Measurements from ENCODE around the gene APCDD1L.

Gene APCDD1L

GRCh38 chr20:58446960-58447265 lies 68.3 kb downstream of the APCDD1L start:
- Histone ChIP-seq H3K36me3 (peaks cover 72% of the 10 kb centered on the region), H3K9ac (no peak overlapping the region), H3K27ac (0 out of 2 replicates have a peak overlapping the region, but pooled peaks have one; percentile 15), H3K4me3 (no peak overlapping the region), H3K27me3 (no peaks in the 10 kb centered on the region), H4K20me1 (peaks cover 62% of the 10 kb centered on the region), H3K4me1 (peaks cover 51% of the 10 kb centered on the region), H3K9me3 (no peaks in the 10 kb centered on the region), H3K4me2 (no peak overlapping the region)
- no peak for TF ChIP-seq Cebpa-rat (IDR thresholded peaks at IDR 0.05)

GRCh38 chr20:58446264-58446959 lies 68.8 kb downstream of the APCDD1L start:
- H3K4me1 ChIP-seq, result peaks cover 52% of the 10 kb centered on the region
- peaks cover 67% of the 10 kb centered on the region for H4K20me1 ChIP-seq
- no peaks in the 10 kb centered on the region for H3K9me3 ChIP-seq
- no peak overlapping the region for H3K4me2 ChIP-seq
- H3K9ac ChIP-seq, result no peak overlapping the region
- H3K36me3 ChIP-seq, result peaks cover 72% of the 10 kb centered on the region
- TF ChIP-seq Cebpa-rat (IDR thresholded peaks at IDR 0.05), result no peak
- H3K27me3 ChIP-seq, result no peaks in the 10 kb centered on the region
- H3K27ac ChIP-seq, result 0 out of 2 replicates have a peak overlapping the region, but pooled peaks have one; percentile 15
- no peak overlapping the region for H3K4me3 ChIP-seq

DNA sequence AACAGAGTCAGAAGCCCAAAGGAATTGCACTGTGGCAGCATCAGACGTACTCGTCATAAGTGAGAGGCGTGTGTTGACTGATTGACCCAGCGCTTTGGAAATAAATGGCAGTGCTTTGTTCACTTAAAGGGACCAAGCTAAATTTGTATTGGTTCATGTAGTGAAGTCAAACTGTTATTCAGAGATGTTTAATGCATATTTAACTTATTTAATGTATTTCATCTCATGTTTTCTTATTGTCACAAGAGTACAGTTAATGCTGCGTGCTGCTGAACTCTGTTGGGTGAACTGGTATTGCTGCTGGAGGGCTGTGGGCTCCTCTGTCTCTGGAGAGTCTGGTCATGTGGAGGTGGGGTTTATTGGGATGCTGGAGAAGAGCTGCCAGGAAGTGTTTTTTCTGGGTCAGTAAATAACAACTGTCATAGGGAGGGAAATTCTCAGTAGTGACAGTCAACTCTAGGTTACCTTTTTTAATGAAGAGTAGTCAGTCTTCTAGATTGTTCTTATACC lies 70.4 kb downstream of the APCDD1L start:
- Histone ChIP-seq H3K36me3 (peaks cover 78% of the 10 kb centered on the region), H3K27ac (peak overlapping the region; percentile 47)

DNA sequence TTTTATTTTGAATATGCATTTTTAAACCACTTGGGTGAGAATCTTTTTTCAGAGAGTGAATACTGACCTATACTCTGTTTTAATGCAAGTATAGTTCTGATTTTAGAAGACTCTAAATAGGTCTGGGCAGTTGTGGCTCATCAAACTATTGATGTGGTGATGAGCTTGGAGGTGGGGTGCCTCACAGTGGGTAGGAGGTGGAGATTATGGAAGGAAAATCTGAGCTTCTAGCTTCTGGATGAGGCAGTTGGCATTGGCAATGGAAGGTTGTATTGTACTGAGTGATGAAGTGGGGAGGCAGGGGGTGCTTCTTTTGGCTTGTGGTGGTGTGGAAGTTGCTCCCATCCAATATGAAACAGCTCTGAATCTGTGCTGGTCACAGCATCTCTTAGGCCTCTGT lies 73.5 kb downstream of the APCDD1L start:
- Histone ChIP-seq H3K36me3 (peaks cover 86% of the 10 kb centered on the region), H3K9ac (no peak overlapping the region), H3K27ac (no peak overlapping the region), H3K27me3 (no peaks in the 10 kb centered on the region), H3K4me1 (peaks cover 43% of the 10 kb centered on the region), H3K9me3 (no peaks in the 10 kb centered on the region), H3K4me2 (no peak overlapping the region), H4K20me1 (peaks cover 93% of the 10 kb centered on the region), H3K4me3 (no peak overlapping the region)
- no peak for TF ChIP-seq Cebpa-rat (IDR thresholded peaks at IDR 0.05)

More for the DNA sequence above, 70.4 kb downstream of the APCDD1L start:
- no peaks in the 10 kb centered on the region for H3K9me3 ChIP-seq
- H3K4me3 ChIP-seq, result no peak overlapping the region
- H3K4me2 ChIP-seq, result peak overlapping the region; percentile 78
- no peak overlapping the region; the same call in 1 of the 2 replicates for H3K9ac ChIP-seq
- H3K4me1 ChIP-seq, result peaks cover 58% of the 10 kb centered on the region
- peaks cover 80% of the 10 kb centered on the region for H4K20me1 ChIP-seq
- H3K27me3 ChIP-seq, result no peaks in the 10 kb centered on the region
- no peak for TF ChIP-seq Cebpa-rat (IDR thresholded peaks at IDR 0.05)

- Histone ChIP-seq H3K36me3 (peaks cover 81% of the 10 kb centered on the region), H3K4me1 (peaks cover 28% of the 10 kb centered on the region), H3K4me3 (no peak overlapping the region), H4K20me1 (peaks cover 92% of the 10 kb centered on the region), H3K4me2 (no peak overlapping the region), H3K27me3 (no peaks in the 10 kb centered on the region), H3K9me3 (no peaks in the 10 kb centered on the region), H3K27ac (no peak overlapping the region), H3K9ac (no peak overlapping the region)
- no peak for TF ChIP-seq Cebpa-rat (IDR thresholded peaks at IDR 0.05)
These were observed 75.0 kb downstream of the APCDD1L start for GRCh38 chr20:58440021-58440767.

DNA sequence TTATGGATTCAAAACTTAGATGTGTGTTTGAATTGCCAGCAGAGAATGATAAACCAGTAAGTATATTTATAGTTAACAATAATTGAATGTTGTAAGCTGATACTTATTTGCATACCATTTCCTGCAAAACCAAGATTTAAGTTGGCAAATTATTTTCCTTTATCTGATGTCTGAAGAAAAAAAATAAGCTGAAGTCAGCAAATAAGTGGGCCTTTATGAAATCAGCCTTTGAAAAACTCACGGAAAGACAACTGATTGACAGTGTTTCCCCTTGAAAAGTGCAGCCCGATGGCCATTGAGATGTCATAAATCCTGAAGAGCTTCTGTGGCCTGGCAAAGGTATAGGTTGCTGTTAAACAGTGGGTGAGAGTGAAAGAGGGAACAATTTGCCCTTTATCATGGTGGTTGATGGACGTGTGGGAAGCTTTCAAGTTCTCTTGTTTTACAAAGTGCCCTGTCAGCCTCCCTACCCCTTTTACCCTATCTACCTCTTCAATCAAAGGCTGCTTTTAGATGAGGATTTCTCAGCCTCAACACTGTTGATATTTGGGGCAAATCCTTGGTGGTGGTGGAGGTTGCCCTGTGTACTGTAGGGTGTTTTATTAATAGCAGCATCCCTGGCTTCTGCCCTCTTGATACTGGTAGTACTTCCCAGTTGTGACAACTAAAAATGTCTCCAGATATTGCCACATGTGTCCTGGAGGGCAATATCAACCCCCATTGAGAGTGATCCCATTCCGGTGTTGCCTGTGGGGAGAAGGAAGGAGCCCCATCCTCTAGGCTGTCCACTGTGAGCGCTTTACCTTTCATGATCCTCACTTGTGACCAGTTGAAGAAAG lies 76.0 kb downstream of the APCDD1L start:
- no peak overlapping the region for H3K27ac ChIP-seq
- no peaks in the 10 kb centered on the region for H3K27me3 ChIP-seq
- no peak overlapping the region for H3K9ac ChIP-seq
- H3K9me3 ChIP-seq, result no peaks in the 10 kb centered on the region
- peaks cover 18% of the 10 kb centered on the region for H3K4me1 ChIP-seq
- no peak overlapping the region for H3K4me3 ChIP-seq
- H3K4me2 ChIP-seq, result no peak overlapping the region
- H4K20me1 ChIP-seq, result peaks cover 92% of the 10 kb centered on the region
- H3K36me3 ChIP-seq, result peaks cover 84% of the 10 kb centered on the region
- TF ChIP-seq Cebpa-rat (IDR thresholded peaks at IDR 0.05), result no peak

- peaks cover 25% of the 10 kb centered on the region for H3K4me1 ChIP-seq
- H4K20me1 ChIP-seq, result peaks cover 96% of the 10 kb centered on the region
- H3K4me3 ChIP-seq, result no peak overlapping the region
- no peak for TF ChIP-seq Cebpa-rat (IDR thresholded peaks at IDR 0.05)
- H3K36me3 ChIP-seq, result peaks cover 79% of the 10 kb centered on the region
- H3K27ac ChIP-seq, result no peak overlapping the region
- H3K9ac ChIP-seq, result no peak overlapping the region
- H3K9me3 ChIP-seq, result no peaks in the 10 kb centered on the region
- H3K27me3 ChIP-seq, result no peaks in the 10 kb centered on the region
- no peak overlapping the region for H3K4me2 ChIP-seq
These were observed 78.1 kb downstream of the APCDD1L start for GRCh38 chr20:58436868-58437645.

DNA sequence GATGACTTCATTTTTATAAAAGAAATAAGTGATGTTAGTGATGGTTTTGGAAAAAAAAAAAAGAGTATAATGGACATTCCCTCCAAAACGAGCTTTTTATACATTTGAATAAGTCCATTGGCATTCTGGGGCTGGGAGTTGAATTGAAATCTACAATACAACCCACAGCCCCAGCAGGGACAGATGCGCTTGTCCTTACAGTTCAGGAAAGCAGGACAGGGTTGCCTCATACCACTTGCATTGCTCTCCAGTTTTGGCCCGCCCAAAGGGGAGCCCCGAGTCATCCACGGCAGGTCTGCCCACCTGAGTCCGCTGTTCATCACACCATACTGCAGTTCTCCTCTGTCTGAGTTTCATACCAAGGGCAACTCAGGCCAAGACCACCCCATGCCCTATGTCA lies 80.0 kb downstream of the APCDD1L start:
- no peak for TF ChIP-seq Cebpa-rat (IDR thresholded peaks at IDR 0.05)
- Histone ChIP-seq H3K4me3 (no peak overlapping the region), H3K27me3 (no peaks in the 10 kb centered on the region), H4K20me1 (peaks cover 99% of the 10 kb centered on the region), H3K9me3 (no peaks in the 10 kb centered on the region), H3K36me3 (peaks cover 79% of the 10 kb centered on the region), H3K27ac (no peak overlapping the region), H3K4me2 (no peak overlapping the region), H3K4me1 (peaks cover 29% of the 10 kb centered on the region), H3K9ac (no peak overlapping the region)

GRCh38 chr20:58434326-58434725 lies 80.9 kb downstream of the APCDD1L start:
- Histone ChIP-seq H4K20me1 (peaks cover 98% of the 10 kb centered on the region), H3K27ac (no peak overlapping the region), H3K4me3 (no peak overlapping the region), H3K4me1 (peaks cover 29% of the 10 kb centered on the region), H3K36me3 (peaks cover 77% of the 10 kb centered on the region), H3K9me3 (no peaks in the 10 kb centered on the region), H3K27me3 (no peaks in the 10 kb centered on the region), H3K4me2 (no peak overlapping the region), H3K9ac (no peak overlapping the region)
- TF ChIP-seq Cebpa-rat (IDR thresholded peaks at IDR 0.05), result no peak
